Osteoblast (primary cell): Measurements from ENCODE around the gene INS. TPM values are rescaled to one million over a fixed set of nuclear protein-coding genes. Genes with fewer than 3 reads are reported as not detected.

Experiments used
- DNase-seq: peaks from one replicate; pipeline ENCODE4 v3.0.0; 2011; ENCODE audit warnings: low spot score, mixed read lengths; ENCODE audit not compliant: insufficient read length; ENCODE audit errors: missing footprints
- H2AFZ ChIP-seq: 2 replicates; pipeline ENCODE4 v1.6.0; 2011; ENCODE audit warnings: mild to moderate bottlenecking, low read length
- H3K27ac ChIP-seq: 2 replicates; pipeline ENCODE4 v1.5.1; 2011; ENCODE audit warnings: mild to moderate bottlenecking, low read depth, low read length, moderate library complexity
- H3K27me3 ChIP-seq: 2 replicates; pipeline ENCODE4 v1.6.0; 2012; ENCODE audit warnings: mild to moderate bottlenecking, control low read depth, inconsistent platforms, low read length, moderate library complexity; ENCODE audit not compliant: insufficient read depth
- H3K36me3 ChIP-seq: 2 replicates; pipeline ENCODE4 v1.5.1; 2011; ENCODE audit warnings: mild to moderate bottlenecking, low read length, control low read depth, moderate library complexity; ENCODE audit not compliant: insufficient read depth
- H3K4me1 ChIP-seq: 2 replicates; pipeline ENCODE4 v1.5.1; 2011; ENCODE audit warnings: mild to moderate bottlenecking, low read length, control low read depth, moderate library complexity; ENCODE audit not compliant: insufficient read depth
- H3K4me2 ChIP-seq: 2 replicates; pipeline ENCODE4 v1.6.0; 2011; ENCODE audit warnings: mild to moderate bottlenecking, low read length; ENCODE audit not compliant: insufficient read depth
- H3K4me3 ChIP-seq: fragments of 200-600 bp; sonication (generic); 3 replicates; pipeline ENCODE4 v1.5.1; 2012; ENCODE audit warnings: mild to moderate bottlenecking, low read length, inconsistent platforms; ENCODE audit not compliant: insufficient read depth
- H3K79me2 ChIP-seq: 2 replicates; pipeline ENCODE4 v1.6.0; 2012; ENCODE audit warnings: mild to moderate bottlenecking, low read length, control low read depth, inconsistent platforms; ENCODE audit not compliant: insufficient read depth
- H3K9me3 ChIP-seq: 2 replicates; pipeline ENCODE4 v1.5.1; 2011; ENCODE audit warnings: low read depth, low read length, control low read depth
- H4K20me1 ChIP-seq: 2 replicates; pipeline ENCODE4 v1.6.0; 2012; ENCODE audit warnings: mild to moderate bottlenecking, low read length, control low read depth; ENCODE audit not compliant: insufficient read depth
- CTCF ChIP-seq: IDR thresholded peaks from 2 replicates; pipeline ENCODE4 v1.5.1; 2011; ENCODE audit warnings: mild to moderate bottlenecking, low read depth, low read length, moderate library complexity; ENCODE audit errors: extremely low read depth
- total RNA-seq: library from RNA; depleted of rRNA; stranded (reverse); fragments of >200 nt; gene quantifications from 2 replicates; pipeline ENCODE4 v1.2.3, GENCODE V29; 2012

INS gene
- total RNA-seq, 1 donor, result not detected

- Histone ChIP-seq H3K4me1 (no peaks in the 10 kb centered on the region), H3K27ac (no peak overlapping the region), H3K27me3 (peaks cover 6% of the 10 kb centered on the region), H3K79me2 (no peaks in the 10 kb centered on the region), H3K4me3 (no peak overlapping the region), H3K36me3 (no peaks in the 10 kb centered on the region), H2AFZ (no peak overlapping the region), H4K20me1 (no peaks in the 10 kb centered on the region), H3K9me3 (no peaks in the 10 kb centered on the region), H3K4me2 (no peak overlapping the region)
- DNase-seq, result no peak
- TF ChIP-seq CTCF, result no peak
These were observed 39.5 kb upstream of the INS start for GRCh38 chr11:2200536-2200935.

GRCh38 chr11:2199466-2200341 lies 38.7 kb upstream of the INS start:
- Histone ChIP-seq H3K36me3 (no peaks in the 10 kb centered on the region), H3K4me3 (no peak overlapping the region), H4K20me1 (no peaks in the 10 kb centered on the region), H3K4me1 (no peaks in the 10 kb centered on the region), H3K79me2 (no peaks in the 10 kb centered on the region), H3K4me2 (no peak overlapping the region), H2AFZ (no peak overlapping the region), H3K27me3 (peaks cover 6% of the 10 kb centered on the region), H3K9me3 (no peaks in the 10 kb centered on the region), H3K27ac (no peak overlapping the region)
- peak; percentile 68 for DNase-seq
- TF ChIP-seq CTCF, result no peak

GRCh38 chr11:2198621-2199365 lies 37.8 kb upstream of the INS start:
- Histone ChIP-seq H3K27me3 (peaks cover 6% of the 10 kb centered on the region), H3K79me2 (no peaks in the 10 kb centered on the region), H3K27ac (no peak overlapping the region), H3K4me2 (no peak overlapping the region), H4K20me1 (no peaks in the 10 kb centered on the region), H3K4me3 (no peak overlapping the region), H3K36me3 (no peaks in the 10 kb centered on the region), H3K4me1 (no peaks in the 10 kb centered on the region), H2AFZ (no peak overlapping the region), H3K9me3 (no peaks in the 10 kb centered on the region)
- TF ChIP-seq CTCF, result no peak
- DNase-seq, result peak; percentile 89
